ENCODE data around the gene RBM41.

Gene RBM41

GRCh38 chrX:107025545-107025944 lies 93.1 kb downstream of the RBM41 start:
- peak; percentile 24 for DNase-seq (ENCODE audit: low read depth)

- peak; percentile 16 for DNase-seq (ENCODE audit: low read depth)
Measured at GRCh38 chrX:107014936-107015335, 103.7 kb downstream of the RBM41 start.

Data from amniotic epithelial cell (primary cell).